HG03378 (cell line): ENCODE measurements around the gene SELENON.

Experiments
- ATAC-seq: cut with Tn5 transposase; IDR thresholded peaks from one replicate; pipeline ENCODE4 v1.9.1; 2021; ENCODE audit warnings: mild to moderate bottlenecking, moderate library complexity; ENCODE audit not compliant: unreplicated experiment

The SELENON gene

DNA sequence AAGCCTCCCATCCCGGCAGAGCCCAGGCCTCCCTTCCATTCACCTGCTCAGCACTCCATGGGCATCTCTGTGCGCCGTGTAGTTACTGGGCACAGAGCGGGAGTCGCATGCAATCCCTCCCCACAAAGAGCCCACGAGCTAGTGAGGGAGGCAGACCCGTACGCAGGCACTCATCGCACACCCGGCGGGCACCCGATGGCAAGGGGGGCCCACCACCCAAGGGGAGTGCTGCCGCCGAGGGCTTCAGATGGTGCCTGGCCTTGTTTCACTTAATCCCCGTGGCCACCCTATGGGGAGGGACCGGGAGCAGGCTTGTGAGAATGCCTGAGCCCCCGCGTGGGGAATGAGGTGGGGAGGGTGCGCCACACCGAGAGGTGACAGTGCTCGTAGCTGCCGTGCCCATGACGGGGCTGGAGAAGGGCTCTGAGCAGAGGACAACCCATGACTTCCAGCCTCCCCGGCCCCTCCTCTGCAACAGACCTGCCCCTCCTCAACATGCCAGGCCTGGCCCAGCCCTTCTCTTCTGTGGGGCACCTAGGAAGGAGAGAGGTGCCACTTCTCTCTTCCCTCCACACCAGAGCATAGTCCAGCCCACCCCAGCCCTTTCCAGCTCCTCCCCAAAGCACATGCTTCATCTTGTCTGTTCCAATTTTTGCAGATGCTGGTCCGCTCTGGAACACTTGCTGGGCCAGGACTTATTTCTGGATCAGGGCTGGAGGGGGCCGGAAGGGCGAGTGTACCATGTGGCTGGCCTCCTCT is 30.2 kb upstream of the SELENON start:
- no peak for ATAC-seq

- ATAC-seq: no peak
Observed at GRCh38 chr1:25770541-25771220, 29.3 kb upstream of the SELENON start.

DNA sequence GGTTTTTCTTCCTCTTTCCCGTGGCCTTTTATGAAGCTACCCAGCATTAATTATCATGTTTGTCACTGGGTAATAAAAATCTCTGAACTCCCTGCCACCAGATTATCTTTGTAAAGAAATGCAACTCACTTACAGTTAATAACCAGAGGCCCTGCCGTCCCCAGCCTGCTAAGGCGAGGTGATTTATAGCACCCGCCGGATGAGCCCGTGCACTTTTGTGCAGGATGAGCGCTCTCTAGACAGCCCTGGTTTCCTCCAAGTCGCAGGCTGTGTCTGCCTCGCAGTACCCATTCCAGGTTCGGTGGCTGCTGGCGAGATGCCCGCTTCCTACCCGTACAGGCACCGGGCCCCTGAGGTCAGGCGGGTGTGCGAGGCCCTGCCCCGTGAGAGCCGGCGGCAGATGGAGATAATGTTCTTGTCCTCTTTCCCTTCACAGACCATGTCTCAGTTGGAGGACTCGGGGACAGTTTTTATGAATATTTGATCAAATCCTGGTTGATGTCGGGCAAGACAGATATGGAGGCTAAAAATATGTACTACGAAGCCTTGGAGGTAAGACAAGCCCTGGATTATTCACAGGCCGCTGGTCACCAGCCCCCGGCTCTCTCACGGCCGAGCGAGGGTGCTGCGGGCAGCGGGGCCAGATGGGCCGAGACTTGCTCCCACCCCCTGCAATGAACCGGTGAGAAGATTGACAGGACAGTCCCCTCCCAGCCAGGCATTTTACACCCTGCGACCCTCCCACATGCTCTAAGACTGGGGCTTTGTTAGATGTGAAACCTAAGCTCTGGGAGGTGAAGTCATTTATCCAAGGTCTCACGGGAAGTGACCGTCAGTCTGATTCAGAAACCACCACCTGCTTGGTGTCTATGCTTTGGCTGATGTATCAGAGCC is 28.5 kb upstream of the SELENON start:
- ATAC-seq: no peak

GRCh38 chr1:25772164-25772563 is 27.8 kb upstream of the SELENON start:
- ATAC-seq: no peak

GRCh38 chr1:25772692-25773245 is 27.2 kb upstream of the SELENON start:
- ATAC-seq: no peak

- no peak for ATAC-seq
Observed at GRCh38 chr1:25773441-25774125, 26.4 kb upstream of the SELENON start.

DNA sequence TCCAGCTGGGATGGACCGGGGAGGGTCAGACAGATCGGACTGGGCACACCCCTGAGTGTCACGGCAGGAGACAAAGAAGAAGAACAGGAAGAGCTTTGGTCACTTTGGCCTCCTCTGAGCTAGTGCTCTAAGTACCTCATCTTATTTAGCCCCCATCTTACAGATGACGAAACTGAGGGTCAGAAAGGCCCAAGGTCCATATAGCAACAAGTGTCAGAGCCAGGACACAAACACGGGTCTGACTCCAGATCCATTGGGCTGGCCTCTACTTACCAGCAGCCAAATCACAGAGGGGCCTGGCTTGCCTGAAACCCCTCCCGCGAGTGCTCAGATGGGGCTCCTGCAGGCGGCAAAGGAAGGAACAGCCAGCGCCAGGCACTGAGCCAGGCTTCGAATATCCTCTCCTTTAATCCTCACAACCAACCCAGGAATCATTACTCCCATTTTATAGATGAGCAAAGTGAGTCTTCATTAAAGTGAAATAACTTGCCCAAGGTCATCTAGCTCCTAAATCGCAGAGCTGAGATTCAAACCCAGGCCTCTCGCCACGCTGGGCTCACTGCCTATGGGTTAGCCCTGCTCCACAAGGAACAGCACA is 25.7 kb upstream of the SELENON start:
- ATAC-seq: no peak

- peak; percentile 45 for ATAC-seq
Observed at GRCh38 chr1:25774921-25775771, 24.8 kb upstream of the SELENON start.

GRCh38 chr1:25779388-25779787 is 20.6 kb upstream of the SELENON start:
- ATAC-seq: no peak

DNA sequence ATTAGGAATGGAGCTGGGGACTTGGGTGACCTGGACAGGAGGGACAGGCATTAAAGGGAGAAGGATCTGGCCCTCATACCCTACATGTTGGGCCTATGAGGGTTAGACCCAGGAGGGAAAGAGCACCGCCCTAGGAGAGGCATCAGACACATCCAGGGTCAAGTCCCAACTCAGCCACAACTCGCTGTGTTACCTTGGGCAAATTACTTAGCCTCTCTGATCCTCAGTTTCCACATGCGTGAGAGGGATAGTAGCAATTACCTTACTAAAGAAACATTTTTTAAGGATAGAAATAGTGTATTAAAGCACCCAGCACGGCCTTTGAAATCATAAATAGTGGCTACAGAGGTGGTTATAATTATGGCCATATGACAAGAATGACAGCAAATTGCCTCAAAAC is 20.1 kb upstream of the SELENON start:
- ATAC-seq: no peak

- no peak for ATAC-seq
Observed at GRCh38 chr1:25780318-25781129, 19.5 kb upstream of the SELENON start.

GRCh38 chr1:25781130-25781433 is 18.9 kb upstream of the SELENON start:
- ATAC-seq: no peak

DNA sequence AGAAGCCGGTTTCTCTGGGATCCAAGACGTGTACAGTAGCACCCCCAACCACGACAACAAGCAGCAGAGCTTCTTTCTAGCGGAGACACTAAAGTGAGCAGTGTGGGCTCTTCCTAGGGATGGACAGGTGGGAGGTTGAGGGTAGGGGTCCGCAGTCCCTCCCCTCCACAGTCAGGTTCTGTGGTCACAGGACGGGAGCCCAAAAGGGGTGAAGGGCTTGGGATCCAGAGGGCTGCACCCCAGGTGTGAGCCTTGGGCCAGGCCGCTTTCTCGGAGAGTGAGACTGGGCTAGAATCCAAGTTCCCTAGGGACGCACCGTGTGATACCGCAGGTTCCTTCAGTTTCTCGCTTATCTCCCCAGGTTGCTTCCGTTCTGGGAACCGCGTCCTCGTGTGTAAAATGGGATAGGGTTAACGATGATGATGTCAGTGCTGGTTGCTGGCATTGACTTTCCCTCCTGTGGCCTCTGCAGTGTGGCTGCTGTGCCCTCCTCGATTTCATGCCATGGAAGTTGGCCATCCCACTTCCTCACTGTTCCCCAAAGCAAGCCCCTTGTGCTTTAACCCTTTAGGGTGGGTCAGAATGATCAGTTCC is 17.3 kb upstream of the SELENON start:
- ATAC-seq: no peak

- ATAC-seq: no peak
Observed at GRCh38 chr1:25784575-25785051, 15.4 kb upstream of the SELENON start.

DNA sequence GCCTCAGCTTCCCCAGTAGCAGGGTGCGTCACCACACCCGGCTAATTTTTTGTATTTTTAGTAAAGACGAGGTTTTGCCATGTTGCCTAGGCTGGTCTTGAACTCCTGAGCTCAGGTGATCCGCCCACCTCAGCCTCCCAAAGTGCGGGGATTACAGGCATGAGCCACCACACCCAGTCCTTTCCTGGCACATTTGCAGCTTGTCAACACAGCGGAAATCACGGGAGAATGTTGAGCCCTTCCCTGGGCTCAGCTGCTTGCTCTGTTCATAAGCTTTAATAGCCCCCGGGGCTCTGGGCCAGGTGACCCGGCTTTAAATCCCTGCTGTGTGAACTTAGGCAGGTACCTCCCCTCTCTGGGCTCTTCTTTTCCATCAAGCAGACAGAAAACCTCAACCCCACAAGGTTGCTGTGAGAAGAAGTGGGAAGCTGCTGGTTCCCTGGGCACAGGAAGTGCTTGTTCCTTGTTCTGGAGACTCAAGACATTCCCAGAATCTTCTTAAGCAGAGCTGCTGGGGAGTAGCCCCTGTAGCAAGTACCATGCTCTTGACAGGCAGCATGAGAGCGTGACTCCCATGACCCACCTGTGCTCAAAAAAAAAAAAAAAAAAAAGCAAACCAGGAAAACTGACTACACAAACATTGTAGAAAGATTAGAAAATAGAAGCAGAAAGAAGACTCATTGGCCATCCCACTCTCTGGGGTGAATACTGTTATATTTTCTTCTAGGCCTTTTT is 14.5 kb upstream of the SELENON start:
- no peak for ATAC-seq

GRCh38 chr1:25786887-25787759 is 12.9 kb upstream of the SELENON start:
- no peak for ATAC-seq
